ENCODE data around the gene PLXNB1. TPM values are rescaled to one million over a fixed set of nuclear protein-coding genes. Genes with fewer than 3 reads are reported as not detected.

The PLXNB1 gene
- total RNA-seq, 1 experiment from 2014 or later = 101 TPM

DNA sequence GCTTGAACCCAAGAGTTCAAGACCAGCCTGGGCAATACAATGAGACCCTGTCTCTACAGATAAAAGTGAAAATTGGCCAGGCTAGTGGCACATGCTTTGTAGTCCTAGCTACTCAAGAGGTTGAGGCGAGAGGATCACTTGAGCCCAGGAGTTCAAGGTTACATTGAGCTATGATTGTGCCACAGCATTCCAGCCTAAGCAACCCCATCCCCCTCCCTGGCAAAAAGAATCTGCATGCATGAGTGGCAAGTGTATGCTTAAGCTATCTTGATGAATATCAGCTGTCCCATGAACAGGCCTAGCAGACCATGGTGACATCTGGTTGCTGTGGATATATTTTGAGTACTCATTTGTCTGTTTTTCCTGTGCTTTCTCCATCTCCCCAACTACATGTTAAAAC is 21.4 kb upstream of the PLXNB1 start:
- H3K4me1 Mint-ChIP-seq (ENCODE audit: insufficient read depth, unreplicated experiment) = peaks cover 16% of the 10 kb centered on the region
- H3K36me3 Mint-ChIP-seq (ENCODE audit: insufficient read depth, unreplicated experiment) = peaks cover 52% of the 10 kb centered on the region
- H3K4me3 Mint-ChIP-seq (ENCODE audit: unreplicated experiment) = no peak overlapping the region
- CTCF ChIA-PET = interaction anchor here (0.8 to 2.4 kb wide), 5 partner anchors 11 to 107 kb away, joined by 3 to 10 read pairs (median 6); partner anchors contain the start of genes CCDC51 and TMA7
- H3K9me3 Mint-ChIP-seq (ENCODE audit: unreplicated experiment) = no peaks in the 10 kb centered on the region
- H3K27ac Mint-ChIP-seq (ENCODE audit: low read depth, unreplicated experiment) = no peak overlapping the region
- POLR2A ChIA-PET = interaction anchor here (0.8 to 1.9 kb wide), 3 partner anchors 11 to 15 kb away, joined by 4 to 8 read pairs (median 5); partner anchors contain the start of genes CCDC51 and TMA7
- no peaks in the 10 kb centered on the region for H3K27me3 Mint-ChIP-seq (ENCODE audit: insufficient read depth, unreplicated experiment)
- no peak for DNase-seq (ENCODE audit: unreplicated experiment)
- no TSS peak for BruUV-seq (replicated peaks)
- intact Hi-C loops (cut with micrococcal nuclease) = no loop called here
- TF ChIP-seq CTCF (IDR thresholded peaks at IDR 0.05; ENCODE audit: unreplicated experiment) = no peak

GRCh38 chr3:48446425-48447193 is 16.7 kb upstream of the PLXNB1 start, which contains the start of gene ATRIP:
TSS of gene ATRIP (plus strand) at chr3:48446737. CDS start at chr3:48446846, 109 bp downstream.
- no peak for TF ChIP-seq CTCF (IDR thresholded peaks at IDR 0.05; ENCODE audit: unreplicated experiment)
- H3K4me3 Mint-ChIP-seq (ENCODE audit: unreplicated experiment) = peak within 1 kb of the TSS; percentile 96
- BruUV-seq (replicated peaks) = no TSS peak
- ChIA-PET CTCF (interaction anchor here (0.6 to 4.7 kb wide), 11 partner anchors 10 to 579 kb away, joined by 3 to 57 read pairs (median 3); no protein-coding TSS in a partner anchor), POLR2A (interaction anchor here (0.6 to 6.0 kb wide), 36 partner anchors 10 to 583 kb away, joined by 3 to 61 read pairs (median 4); partner anchors contain the start of genes CDC25A, IMPDH2, IP6K2 and PFKFB4)
- intact Hi-C loops (cut with micrococcal nuclease) = loop anchor here (5.0 kb wide), 1 partner anchor 101 kb away; no protein-coding TSS in a partner anchor
- peak within 1 kb of the TSS; percentile 73 for H3K27ac Mint-ChIP-seq (ENCODE audit: low read depth, unreplicated experiment)
- peaks cover 52% of the 10 kb centered on the region for H3K36me3 Mint-ChIP-seq (ENCODE audit: insufficient read depth, unreplicated experiment)
- H3K4me1 Mint-ChIP-seq (ENCODE audit: insufficient read depth, unreplicated experiment) = peaks cover 25% of the 10 kb centered on the region
- H3K9me3 Mint-ChIP-seq (ENCODE audit: unreplicated experiment) = no peaks in the 10 kb centered on the region
- DNase-seq (ENCODE audit: unreplicated experiment) = peak; percentile 87
- no peaks in the 10 kb centered on the region for H3K27me3 Mint-ChIP-seq (ENCODE audit: insufficient read depth, unreplicated experiment)

GRCh38 chr3:48446043-48446424 is 16.1 kb upstream of the PLXNB1 start:
- Mint-ChIP-seq H3K4me1 (ENCODE audit: insufficient read depth, unreplicated experiment) (peaks cover 25% of the 10 kb centered on the region), H3K9me3 (ENCODE audit: unreplicated experiment) (no peaks in the 10 kb centered on the region), H3K4me3 (ENCODE audit: unreplicated experiment) (peak overlapping the region; percentile 96), H3K36me3 (ENCODE audit: insufficient read depth, unreplicated experiment) (peaks cover 54% of the 10 kb centered on the region), H3K27ac (ENCODE audit: low read depth, unreplicated experiment) (peak overlapping the region; percentile 73), H3K27me3 (ENCODE audit: insufficient read depth, unreplicated experiment) (no peaks in the 10 kb centered on the region)
- BruUV-seq (replicated peaks) = TSS peak; percentile 73
- no peak for DNase-seq (ENCODE audit: unreplicated experiment)
- POLR2A ChIA-PET = interaction anchor here (0.6 to 6.0 kb wide), 31 partner anchors 10 to 583 kb away, joined by 3 to 61 read pairs (median 4); partner anchors contain the start of genes CDC25A, IMPDH2, IP6K2 and PFKFB4
- intact Hi-C loops (cut with micrococcal nuclease) = loop anchor here (5.0 kb wide), 1 partner anchor 101 kb away; no protein-coding TSS in a partner anchor
- TF ChIP-seq CTCF (IDR thresholded peaks at IDR 0.05; ENCODE audit: unreplicated experiment) = no peak
- CTCF ChIA-PET = interaction anchor here (0.7 to 4.7 kb wide), 9 partner anchors 9 to 580 kb away, joined by 3 to 57 read pairs (median 6); no protein-coding TSS in a partner anchor

Data from MCF 10A (cell line).